ENCODE measurements around the gene GALNTL6. TPM values are rescaled to one million over a fixed set of nuclear protein-coding genes. Genes with fewer than 3 reads are reported as not detected.

The GALNTL6 gene
- total RNA-seq, 2 experiments from 2014 or later = not detected

- CTCF ChIA-PET = no interaction called here
- no peak for ATAC-seq
- no peak for DNase-seq
- Mint-ChIP-seq H3K27me3 (no peaks in the 10 kb centered on the region), H3K27ac (no peak overlapping the region), H3K4me1 (no peaks in the 10 kb centered on the region), H3K4me3 (no peak overlapping the region), H3K9me3 (ENCODE audit: low read depth) (peaks cover 7% of the 10 kb centered on the region), H3K36me3 (no peaks in the 10 kb centered on the region)
These were observed 473.9 kb downstream of the GALNTL6 start for GRCh38 chr4:172287117-172287516.

GRCh38 chr4:172305698-172306097 is 492.5 kb downstream of the GALNTL6 start:
- Mint-ChIP-seq H3K36me3 (no peaks in the 10 kb centered on the region), H3K4me1 (no peaks in the 10 kb centered on the region), H3K27ac (no peak overlapping the region), H3K27me3 (no peaks in the 10 kb centered on the region), H3K4me3 (no peak overlapping the region), H3K9me3 (ENCODE audit: low read depth) (no peaks in the 10 kb centered on the region)
- no peak for DNase-seq
- no peak for ATAC-seq
- CTCF ChIA-PET = no interaction called here

GRCh38 chr4:172308078-172308477 is 494.9 kb downstream of the GALNTL6 start:
- H3K4me1 Mint-ChIP-seq = no peaks in the 10 kb centered on the region
- ATAC-seq = no peak

GRCh38 chr4:172311682-172312081 is 498.5 kb downstream of the GALNTL6 start:
- no peak for ATAC-seq
- H3K4me1 Mint-ChIP-seq = no peaks in the 10 kb centered on the region
- no peak overlapping the region for H3K27ac Mint-ChIP-seq
- DNase-seq = no peak
- H3K9me3 Mint-ChIP-seq (ENCODE audit: low read depth) = peaks cover 3% of the 10 kb centered on the region
- CTCF ChIA-PET = no interaction called here
- H3K27me3 Mint-ChIP-seq = no peaks in the 10 kb centered on the region
- H3K36me3 Mint-ChIP-seq = no peaks in the 10 kb centered on the region
- H3K4me3 Mint-ChIP-seq = no peak overlapping the region

More at GRCh38 chr4:172308078-172308477, 494.9 kb downstream of the GALNTL6 start:
- CTCF ChIA-PET = no interaction called here
- DNase-seq = no peak
- H3K27me3 Mint-ChIP-seq = no peaks in the 10 kb centered on the region
- no peaks in the 10 kb centered on the region for H3K36me3 Mint-ChIP-seq
- H3K27ac Mint-ChIP-seq = no peak overlapping the region
- H3K9me3 Mint-ChIP-seq (ENCODE audit: low read depth) = peaks cover 3% of the 10 kb centered on the region
- no peak overlapping the region for H3K4me3 Mint-ChIP-seq

GRCh38 chr4:172323288-172323687 is 510.1 kb downstream of the GALNTL6 start:
- DNase-seq (no peak), ATAC-seq (no peak)
- Mint-ChIP-seq H3K27me3 (no peaks in the 10 kb centered on the region), H3K27ac (no peak overlapping the region), H3K9me3 (ENCODE audit: low read depth) (peaks cover 6% of the 10 kb centered on the region), H3K36me3 (no peaks in the 10 kb centered on the region), H3K4me3 (no peak overlapping the region), H3K4me1 (no peaks in the 10 kb centered on the region)
- CTCF ChIA-PET = no interaction called here

GRCh38 chr4:172344308-172344938 is 531.2 kb downstream of the GALNTL6 start:
- Mint-ChIP-seq H3K27ac (no peak overlapping the region), H3K4me3 (no peak overlapping the region), H3K27me3 (no peaks in the 10 kb centered on the region), H3K4me1 (no peaks in the 10 kb centered on the region), H3K9me3 (ENCODE audit: low read depth) (peaks cover 6% of the 10 kb centered on the region), H3K36me3 (no peaks in the 10 kb centered on the region)
- no peak for ATAC-seq
- no peak for DNase-seq
- CTCF ChIA-PET = no interaction called here

GRCh38 chr4:172348426-172348825 is 535.2 kb downstream of the GALNTL6 start:
- Mint-ChIP-seq H3K4me3 (no peak overlapping the region), H3K27ac (no peak overlapping the region), H3K36me3 (no peaks in the 10 kb centered on the region), H3K9me3 (ENCODE audit: low read depth) (no peaks in the 10 kb centered on the region), H3K27me3 (no peaks in the 10 kb centered on the region), H3K4me1 (no peaks in the 10 kb centered on the region)
- CTCF ChIA-PET = no interaction called here
- DNase-seq (no peak), ATAC-seq (no peak)

GRCh38 chr4:172352356-172352755 is 539.2 kb downstream of the GALNTL6 start:
- no peak overlapping the region for H3K4me3 Mint-ChIP-seq
- H3K27me3 Mint-ChIP-seq = no peaks in the 10 kb centered on the region
- ATAC-seq (no peak), DNase-seq (no peak)
- H3K27ac Mint-ChIP-seq = no peak overlapping the region
- CTCF ChIA-PET = no interaction called here
- H3K4me1 Mint-ChIP-seq = no peaks in the 10 kb centered on the region
- H3K36me3 Mint-ChIP-seq = no peaks in the 10 kb centered on the region
- H3K9me3 Mint-ChIP-seq (ENCODE audit: low read depth) = no peaks in the 10 kb centered on the region

- Mint-ChIP-seq H3K4me1 (no peaks in the 10 kb centered on the region), H3K9me3 (ENCODE audit: low read depth) (no peaks in the 10 kb centered on the region)
- CTCF ChIA-PET = no interaction called here
These were observed 542.8 kb downstream of the GALNTL6 start for GRCh38 chr4:172356016-172356415.

GRCh38 chr4:172357006-172357540 is 543.9 kb downstream of the GALNTL6 start:
- no peaks in the 10 kb centered on the region for H3K27me3 Mint-ChIP-seq
- ATAC-seq = no peak
- no peak overlapping the region for H3K27ac Mint-ChIP-seq
- no peak overlapping the region for H3K4me3 Mint-ChIP-seq
- H3K36me3 Mint-ChIP-seq = no peaks in the 10 kb centered on the region
- CTCF ChIA-PET = no interaction called here
- H3K4me1 Mint-ChIP-seq = no peaks in the 10 kb centered on the region
- H3K9me3 Mint-ChIP-seq (ENCODE audit: low read depth) = no peaks in the 10 kb centered on the region
- DNase-seq = no peak

More at GRCh38 chr4:172356016-172356415, 542.8 kb downstream of the GALNTL6 start:
- Mint-ChIP-seq H3K27me3 (no peaks in the 10 kb centered on the region), H3K36me3 (no peaks in the 10 kb centered on the region), H3K4me3 (no peak overlapping the region), H3K27ac (no peak overlapping the region)
- ATAC-seq (no peak), DNase-seq (no peak)

- Mint-ChIP-seq H3K4me3 (no peak overlapping the region), H3K36me3 (no peaks in the 10 kb centered on the region), H3K27ac (no peak overlapping the region), H3K4me1 (no peaks in the 10 kb centered on the region), H3K27me3 (no peaks in the 10 kb centered on the region), H3K9me3 (ENCODE audit: low read depth) (no peaks in the 10 kb centered on the region)
- ATAC-seq = no peak
- CTCF ChIA-PET = no interaction called here
- no peak for DNase-seq
These were observed 549.4 kb downstream of the GALNTL6 start for GRCh38 chr4:172362569-172362968.

- Mint-ChIP-seq H3K4me1 (no peaks in the 10 kb centered on the region), H3K9me3 (ENCODE audit: low read depth) (peaks cover 6% of the 10 kb centered on the region), H3K36me3 (no peaks in the 10 kb centered on the region), H3K27ac (no peak overlapping the region), H3K4me3 (no peak overlapping the region), H3K27me3 (no peaks in the 10 kb centered on the region)
- CTCF ChIA-PET = no interaction called here
- ATAC-seq (no peak), DNase-seq (no peak)
These were observed 556.3 kb downstream of the GALNTL6 start for GRCh38 chr4:172369471-172369959.

GRCh38 chr4:172377486-172378140 is 564.4 kb downstream of the GALNTL6 start:
- Mint-ChIP-seq H3K9me3 (ENCODE audit: low read depth) (peaks cover 9% of the 10 kb centered on the region), H3K36me3 (no peaks in the 10 kb centered on the region), H3K4me3 (no peak overlapping the region), H3K27ac (no peak overlapping the region), H3K27me3 (no peaks in the 10 kb centered on the region), H3K4me1 (no peaks in the 10 kb centered on the region)
- DNase-seq (no peak), ATAC-seq (no peak)
- CTCF ChIA-PET = no interaction called here

GRCh38 chr4:172379834-172380233 is 566.6 kb downstream of the GALNTL6 start:
- no peak overlapping the region for H3K4me3 Mint-ChIP-seq
- H3K36me3 Mint-ChIP-seq = no peaks in the 10 kb centered on the region
- no peaks in the 10 kb centered on the region for H3K4me1 Mint-ChIP-seq
- no peak overlapping the region for H3K27ac Mint-ChIP-seq
- ATAC-seq (no peak), DNase-seq (no peak)
- H3K9me3 Mint-ChIP-seq (ENCODE audit: low read depth) = peaks cover 12% of the 10 kb centered on the region
- H3K27me3 Mint-ChIP-seq = no peaks in the 10 kb centered on the region
- CTCF ChIA-PET = no interaction called here

Measured in activated CD8-positive, alpha-beta memory T cell treated with anti-CD3 and anti-CD28 coated beads, Interleukin-2, amount 10 ng/mL, durations not matched to agents 7 days and 5 days (primary cell).